Small intestine (tissue), 7 donors: ENCODE measurements around the gene DNASE1L3. TPM values are rescaled to one million over a fixed set of nuclear protein-coding genes. Genes with fewer than 3 reads are reported as not detected.

ENCODE experiments used
- DNase-seq, 2 donors: peaks; one replicate each; pipeline versions ENCODE4 v3.0.0 to v3.0.0-alpha.2; 2013
- FAIRE-seq: peaks from 2 replicates; lab custom pipeline; 2012; peaks lifted over from hg19 to GRCh38; lab: Jason Lieb, UNC
- H3K27ac ChIP-seq, 3 donors: one replicate each; pipeline ENCODE4 v1.5.1; 2013; ENCODE audit warnings: low read length in 2 of 3, mild to moderate bottlenecking in 2 of 3, control low read depth in 1 of 3, inconsistent platforms in 1 of 3, low read depth in 1 of 3, moderate library complexity in 1 of 3
- H3K27me3 ChIP-seq, 3 donors: one replicate each; pipeline ENCODE4 v1.6.1; 2013; ENCODE audit warnings: low read length in 3 of 3, inconsistent platforms in 1 of 3; ENCODE audit not compliant: control insufficient read depth in 3 of 3, insufficient read depth in 3 of 3
- H3K36me3 ChIP-seq, 3 donors: one replicate each; pipeline ENCODE4 v1.6.1; 2013; ENCODE audit warnings: low read length in 3 of 3, inconsistent platforms in 1 of 3, low read depth in 1 of 3, mild to moderate bottlenecking in 1 of 3, moderate library complexity in 1 of 3; ENCODE audit not compliant: control insufficient read depth in 3 of 3, insufficient read depth in 2 of 3
- H3K4me1 ChIP-seq, 3 donors: one replicate each; pipeline ENCODE4 v1.6.1; 2013; ENCODE audit warnings: low read length in 2 of 3, inconsistent platforms in 1 of 3, low read depth in 1 of 3, mild to moderate bottlenecking in 1 of 3, moderate library complexity in 1 of 3; ENCODE audit not compliant: control insufficient read depth in 3 of 3, insufficient read depth in 2 of 3
- H3K4me3 ChIP-seq, 3 donors: one replicate each; pipeline ENCODE4 v1.5.1; 2013; ENCODE audit warnings: low read length in 3 of 3, control low read depth in 1 of 3, inconsistent platforms in 1 of 3, low read depth in 1 of 3, mild to moderate bottlenecking in 1 of 3, moderate library complexity in 1 of 3
- H3K9me3 ChIP-seq, 2 donors: one replicate each; pipeline ENCODE4 v1.6.1; 2013; ENCODE audit warnings: low read depth in 1 of 2, low read length in 1 of 2; ENCODE audit not compliant: control insufficient read depth in 2 of 2, insufficient read depth in 1 of 2
- WGBS, 3 donors: extraction: QIAGEN DNeasy Blood & Tissue Kit; methylation state at CpG; one replicate each; pipeline ENCODE4 v1.1.7; 2013; 5-methylcytosine and 5-hydroxymethylcytosine counted together
- polyA plus RNA-seq, 4 donors: library from polyadenylated mRNA; stranded (reverse) in 3 of 4; unstranded in 1 of 4; fragments of 200-250 nt in 3 of 4; fragments of 120-200 nt in 1 of 4; gene quantifications; one replicate each; pipeline versions ENCODE4 v1.2.1 to v1.2.3, GENCODE V29; 2013
- donor health status: healthy with polysubstance abuse.
- donor health status: control.
- donor health status: control.
- donor health status: Bipolar disorder and iron deficiency.
- donor health status: healthy.

Gene DNASE1L3
- polyA plus RNA-seq, 4 donors = 2.9 to 56.0 (median 10.6) TPM

- Histone ChIP-seq H3K4me3 (no peak overlapping the region), H3K4me1 (no peaks in the 10 kb centered on the region), H3K9me3 (no peaks in the 10 kb centered on the region), H3K27me3 (no peaks in the 10 kb centered on the region), H3K27ac (no peak overlapping the region), H3K36me3 (no peaks in the 10 kb centered on the region)
- WGBS, 3 donors = 59 to 75% (median 64%) methylated on average over 9 to 10 of the region's 10 CpGs
- FAIRE-seq (no peak), DNase-seq (no peak)
Observed at GRCh38 chr3:58191361-58191991, 19.3 kb downstream of the DNASE1L3 start.

- 87 to 90% (median 88%) methylated on average over 4 of the region's 4 CpGs for WGBS, 3 donors
- Histone ChIP-seq H3K27me3 (no peaks in the 10 kb centered on the region), H3K36me3 (no peaks in the 10 kb centered on the region), H3K9me3 (no peaks in the 10 kb centered on the region), H3K4me1 (no peaks in the 10 kb centered on the region), H3K4me3 (no peak overlapping the region), H3K27ac (no peak overlapping the region)
- DNase-seq (no peak), FAIRE-seq (no peak)
Observed at GRCh38 chr3:58190882-58191281, 19.9 kb downstream of the DNASE1L3 start.

DNA sequence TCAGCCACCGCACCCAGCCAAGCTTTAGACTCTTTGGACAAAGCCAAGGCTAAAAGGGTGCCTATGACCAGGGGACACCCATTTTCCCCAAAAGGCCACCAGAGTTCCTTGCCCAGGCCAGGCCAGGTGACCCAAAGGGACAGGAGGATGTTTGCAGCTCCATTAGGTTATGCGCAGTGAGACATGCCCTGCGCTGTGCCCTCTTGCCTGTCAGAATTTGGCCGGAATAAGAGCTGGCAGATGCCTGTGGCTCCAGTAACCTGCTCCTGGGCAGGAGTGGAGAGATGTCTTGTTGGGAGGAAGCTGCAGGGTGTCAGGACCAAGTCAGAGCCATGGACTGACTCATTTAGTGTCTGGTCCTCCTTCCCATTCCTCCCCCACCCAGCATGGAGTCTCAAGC lies 20.5 kb downstream of the DNASE1L3 start:
- Histone ChIP-seq H3K27me3 (no peaks in the 10 kb centered on the region), H3K4me3 (no peak overlapping the region), H3K9me3 (no peaks in the 10 kb centered on the region), H3K27ac (no peak overlapping the region), H3K36me3 (no peaks in the 10 kb centered on the region), H3K4me1 (no peaks in the 10 kb centered on the region)
- DNase-seq (no peak), FAIRE-seq (no peak)
- 97 to 98% (median 97%) methylated on average over 4 of the region's 4 CpGs for WGBS, 3 donors

- DNase-seq (no peak), FAIRE-seq (no peak)
- no peaks in the 10 kb centered on the region for H3K4me1 ChIP-seq
- H3K27ac ChIP-seq = no peak overlapping the region
- H3K36me3 ChIP-seq = no peaks in the 10 kb centered on the region
- H3K4me3 ChIP-seq = no peak overlapping the region
- H3K9me3 ChIP-seq = no peaks in the 10 kb centered on the region
- 73 to 85% (median 77%) methylated on average over 5 of the region's 5 CpGs for WGBS, 3 donors
- H3K27me3 ChIP-seq = no peaks in the 10 kb centered on the region
Observed at GRCh38 chr3:58189691-58190090, 21.1 kb downstream of the DNASE1L3 start.

DNA sequence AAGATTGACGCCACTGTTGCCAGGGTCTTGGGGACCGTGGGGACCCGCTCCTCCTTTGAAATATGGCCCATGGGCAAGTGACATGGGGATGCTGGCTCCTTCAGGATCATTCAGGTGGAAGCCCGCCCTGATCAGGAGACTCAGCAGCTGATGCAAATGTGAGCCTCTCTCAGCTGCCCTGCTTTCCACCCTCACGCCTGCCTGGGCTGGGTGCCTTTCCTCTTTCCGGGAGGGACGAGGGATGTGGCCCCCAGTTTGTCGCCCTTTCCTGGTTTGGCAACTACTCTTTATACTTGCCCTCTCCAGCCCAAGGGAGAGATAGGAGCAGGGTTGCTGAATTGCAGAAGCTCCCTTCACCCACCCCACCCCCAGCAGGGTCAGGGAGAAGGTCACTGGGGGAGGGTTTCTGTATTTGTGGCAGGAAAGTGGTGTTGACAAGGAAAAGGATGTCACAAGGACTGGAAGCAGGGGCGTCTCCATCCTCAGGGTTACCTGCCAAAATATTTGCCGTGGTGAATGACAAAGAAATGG lies 21.8 kb downstream of the DNASE1L3 start:
- WGBS, 3 donors = 72 to 87% (median 83%) methylated on average over 10 of the region's 10 CpGs
- FAIRE-seq = no peak
- Histone ChIP-seq H3K27me3 (no peaks in the 10 kb centered on the region), H3K4me3 (no peak overlapping the region), H3K36me3 (no peaks in the 10 kb centered on the region), H3K9me3 (no peaks in the 10 kb centered on the region), H3K27ac (no peak overlapping the region), H3K4me1 (no peaks in the 10 kb centered on the region)
- DNase-seq = no peak

DNA sequence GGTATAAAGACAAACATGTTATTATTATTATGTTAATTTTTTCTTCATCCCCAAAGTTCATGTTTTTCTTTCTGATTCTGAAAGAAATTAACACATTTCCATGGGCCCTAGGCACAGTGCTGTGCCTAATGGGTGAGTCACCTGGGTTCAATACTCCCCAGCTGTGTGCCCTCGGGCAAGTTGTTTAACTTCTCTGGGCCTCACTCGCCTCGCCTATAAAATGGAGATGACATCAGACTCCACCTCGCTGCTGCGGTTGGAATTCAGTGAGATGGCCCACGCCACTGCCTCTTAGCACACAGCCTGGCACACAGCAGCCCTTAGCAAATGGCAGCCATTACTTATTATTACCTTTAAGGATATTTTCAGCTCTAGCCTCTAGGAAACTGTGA lies 22.6 kb downstream of the DNASE1L3 start:
- H3K27me3 ChIP-seq = no peaks in the 10 kb centered on the region
- FAIRE-seq (no peak), DNase-seq (no peak)
- no peaks in the 10 kb centered on the region for H3K36me3 ChIP-seq
- H3K9me3 ChIP-seq = no peaks in the 10 kb centered on the region
- 58 to 80% (median 62%) methylated on average over 6 of the region's 6 CpGs for WGBS, 3 donors
- no peak overlapping the region for H3K4me3 ChIP-seq
- no peaks in the 10 kb centered on the region for H3K4me1 ChIP-seq
- H3K27ac ChIP-seq = no peak overlapping the region

DNA sequence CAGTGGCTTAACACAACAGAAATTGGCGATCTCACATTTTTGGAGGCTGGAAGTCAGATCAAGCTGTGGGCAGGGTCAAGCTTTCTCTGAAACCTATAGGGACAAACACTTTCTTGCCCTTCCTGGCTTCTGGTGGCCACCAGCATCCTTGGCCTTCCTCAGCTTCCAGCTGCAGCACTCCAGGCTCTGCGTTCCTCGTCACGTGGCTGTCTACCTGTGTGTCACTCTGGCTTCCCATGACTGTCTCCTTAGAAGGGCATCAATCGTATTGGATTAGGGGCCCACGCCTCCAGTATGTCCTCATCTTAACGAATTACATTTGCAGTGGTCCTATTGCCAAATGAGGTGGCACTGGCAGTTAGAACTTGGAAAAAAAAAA lies 25.8 kb downstream of the DNASE1L3 start:
- Histone ChIP-seq H3K4me1 (no peaks in the 10 kb centered on the region), H3K27me3 (no peaks in the 10 kb centered on the region), H3K4me3 (no peak overlapping the region), H3K36me3 (no peaks in the 10 kb centered on the region), H3K9me3 (no peaks in the 10 kb centered on the region), H3K27ac (no peak overlapping the region)
- DNase-seq (no peak), FAIRE-seq (no peak)
- WGBS, 3 donors = 91 to 92% (median 92%) methylated on average over 7 of the region's 7 CpGs

GRCh38 chr3:58184309-58184981 lies 26.3 kb downstream of the DNASE1L3 start:
- Histone ChIP-seq H3K27ac (no peak overlapping the region), H3K4me1 (no peaks in the 10 kb centered on the region), H3K9me3 (no peaks in the 10 kb centered on the region), H3K36me3 (no peaks in the 10 kb centered on the region), H3K4me3 (no peak overlapping the region), H3K27me3 (no peaks in the 10 kb centered on the region)
- 90 to 93% (median 91%) methylated on average over 11 of the region's 11 CpGs for WGBS, 3 donors
- DNase-seq (no peak), FAIRE-seq (no peak)
